ENCODE measurements around the gene SLC7A1. TPM values are rescaled to one million over a fixed set of nuclear protein-coding genes. Genes with fewer than 3 reads are reported as not detected.

Gene SLC7A1
- total and polyA plus RNA-seq, 2 of the 4 experiments (the other 2 are of a cell fraction), result 9.7 to 22.3 TPM

DNA sequence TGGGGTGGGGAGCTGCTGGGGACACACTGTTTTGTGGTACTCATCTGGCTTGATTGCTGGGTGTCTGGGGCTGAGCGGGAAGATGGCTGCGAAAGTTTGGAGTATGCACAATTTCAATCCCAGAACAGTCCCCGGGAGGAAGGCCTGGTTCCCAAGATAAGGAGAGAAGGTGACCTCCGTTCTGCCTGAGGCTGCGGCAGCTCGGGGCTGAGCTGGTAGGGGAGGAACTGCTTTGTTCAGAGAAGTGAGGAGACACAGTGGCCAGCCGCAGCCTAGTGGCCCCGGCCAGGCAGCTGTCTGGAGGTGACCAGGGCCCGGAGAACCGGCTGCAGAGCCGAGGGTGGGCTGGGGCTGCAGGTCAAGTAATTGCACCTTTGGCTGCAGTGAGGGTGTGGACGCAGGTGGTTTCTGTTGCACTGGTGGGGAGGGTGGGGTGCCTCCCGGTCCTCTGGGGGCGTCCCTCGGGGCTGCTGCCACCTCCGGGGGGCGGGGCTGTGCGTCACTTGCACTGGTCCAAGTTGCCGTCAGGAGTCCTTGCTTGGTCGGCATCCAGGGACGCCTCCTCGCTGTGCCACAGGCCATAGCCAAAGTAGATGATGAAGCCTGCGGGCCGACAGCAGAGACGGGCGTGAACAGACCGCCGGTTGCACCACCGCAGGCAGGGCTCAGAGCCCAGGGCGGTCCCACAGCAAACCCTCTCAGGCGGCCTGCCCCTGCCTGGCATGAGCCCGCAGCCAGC lies 81.3 kb downstream of the SLC7A1 start:
- no peak overlapping the region for H2BK15ac ChIP-seq (ENCODE audit: low read depth, low read length)
- TF ChIP-seq MAFK (IDR thresholded peaks at IDR 0.05; ENCODE audit: low read depth, low read length) (no peak), CEBPB (IDR thresholded peaks at IDR 0.05; ENCODE audit: low read depth, low read length) (no peak), FOS (IDR thresholded peaks at IDR 0.05; ENCODE audit: low read depth, low read length) (no peak), SMC3 (IDR thresholded peaks at IDR 0.05; ENCODE audit: low read depth, low read length) (no peak), NFE2L2 (IDR thresholded peaks at IDR 0.05; ENCODE audit: low read depth, low read length) (no peak), POLR2A (IDR thresholded peaks at IDR 0.05; ENCODE audit: low read depth, low read length) (no peak), RCOR1 (IDR thresholded peaks at IDR 0.05; ENCODE audit: insufficient replicate concordance, low read length) (no peak)
- in situ Hi-C loops (cut with MboI; ENCODE audit: low sequenced_read_pairs) (loop anchor here (5.0 kb wide), 1 partner anchor 603 kb away; no protein-coding TSS in a partner anchor), dilution Hi-C loops (cut with HindIII; ENCODE audit: low sequenced_read_pairs, unreplicated experiment) (no loop called here), intact Hi-C loops (cut with micrococcal nuclease) (no loop called here)
- H2AFZ ChIP-seq (replicated peaks; ENCODE audit: low read length, poor library complexity), result no peak overlapping the region
- no peak overlapping the region for H2BK5ac ChIP-seq (ENCODE audit: low read depth, low read length, poor library complexity, severe bottlenecking)
- H4K8ac ChIP-seq (ENCODE audit: low read depth in 2 of 2, low read length in 2 of 2), result no peak overlapping the region
- no peak overlapping the region for H3K23ac ChIP-seq (ENCODE audit: low read depth, low read length)
- no peak overlapping the region for H2AK5ac ChIP-seq (ENCODE audit: low read depth, low read length)
- BruUV-seq (replicated peaks), result no TSS peak
- H4K91ac ChIP-seq (ENCODE audit: insufficient read depth, low read depth, low read length), result no peak overlapping the region
- H3K4me2 ChIP-seq (ENCODE audit: low read depth, low read length), result no peak overlapping the region
- CTCF ChIA-PET, result no interaction called here
- peaks cover 4% of the 10 kb centered on the region; the same call in 1 of the 2 replicates for H3K4me1 ChIP-seq (ENCODE audit: control insufficient read depth, insufficient read depth, low read length)
- no peaks in the 10 kb centered on the region for H3K27me3 ChIP-seq (ENCODE audit: control insufficient read depth, insufficient read depth, low read length)
- H3K79me1 ChIP-seq (ENCODE audit: low read depth in 1 of 2, low read length in 2 of 2), result peaks cover under 1 to 22% of the 10 kb centered on the region in 2 experiments; a peak in 3 of 4 replicates
- no peak overlapping the region for H3K18ac ChIP-seq (ENCODE audit: low read depth, low read length)
- no peak overlapping the region for H4K5ac ChIP-seq (ENCODE audit: low read depth, low read length)
- H3K56ac ChIP-seq (ENCODE audit: extremely low read depth, insufficient read depth, low read length), result no peak overlapping the region
- POLR2A ChIA-PET (ENCODE audit: unreplicated experiment), result no interaction called here
- H2AK9ac ChIP-seq (replicated peaks; ENCODE audit: low read depth, low read length, poor library complexity), result no peak overlapping the region
- no peak overlapping the region; the same call in 1 of the 2 replicates for H3K4ac ChIP-seq (ENCODE audit: low read depth, low read length)
- H4K20me1 ChIP-seq (ENCODE audit: insufficient read depth, low read length), result peaks cover 4% of the 10 kb centered on the region
- H3K36me3 ChIP-seq (ENCODE audit: control insufficient read depth, insufficient read depth, low read length), result peaks cover 51% of the 10 kb centered on the region
- ATAC-seq (ENCODE audit: low read depth), result no peak
- no peak overlapping the region for H3K9ac ChIP-seq (ENCODE audit: low read depth, low read length)
- H3K9me1 ChIP-seq (ENCODE audit: insufficient read depth, low read length), result peaks cover 3% of the 10 kb centered on the region; the same call in 1 of the 2 replicates
- WGBS, 2 experiments (ENCODE audit: extremely low coverage in 2 of 2, insufficient read length in 1 of 2), result 97% methylated on average over 12 of the region's 32 CpGs; no CpG with 5 or more reads in 1 of the 2 experiments
- H3K14ac ChIP-seq (replicated peaks; ENCODE audit: low read depth, low read length), result no peak overlapping the region
- DNase-seq, result no peak
- H3K9me3 ChIP-seq (ENCODE audit: control insufficient read depth, insufficient read depth, low read length), result no peaks in the 10 kb centered on the region
- no peak overlapping the region for H2BK120ac ChIP-seq (ENCODE audit: low read depth, low read length)
- no peak overlapping the region for H2BK20ac ChIP-seq (ENCODE audit: low read depth, low read length)
- no peak overlapping the region for H3K4me3 ChIP-seq (ENCODE audit: insufficient read depth, low read depth, low read length)
- H3K27ac ChIP-seq (ENCODE audit: insufficient read depth, low read length), result no peak overlapping the region
